ENCODE measurements around the gene AIFM2. TPM values are rescaled to one million over a fixed set of nuclear protein-coding genes. Genes with fewer than 3 reads are reported as not detected.

Gene AIFM2
- total and polyA plus RNA-seq, 9 of the 15 experiments (the other 6 are each of a cell fraction or from before 2014, with no cell fraction given) = 2.7 to 14.1 (median 9.2) TPM

DNA sequence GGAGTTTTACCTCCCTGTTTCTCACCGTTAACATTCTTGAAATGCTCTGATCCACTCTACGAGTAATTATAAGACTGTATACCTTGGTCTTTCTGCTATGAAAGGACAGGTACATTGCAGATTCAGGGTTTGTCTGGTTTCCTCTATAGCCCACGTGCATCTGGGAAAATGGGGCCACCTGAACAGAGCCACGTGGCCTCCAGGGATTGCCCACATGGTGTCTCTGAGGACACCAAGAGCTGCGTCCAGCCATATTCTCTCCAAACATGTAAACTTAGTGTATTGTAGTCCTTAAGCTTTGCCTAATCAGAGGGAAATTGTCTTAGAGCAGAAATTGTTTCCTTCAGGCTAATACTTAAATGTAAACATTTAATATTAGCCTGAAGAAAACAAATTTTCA lies 63.3 kb downstream of the AIFM2 start (continued):
- TF ChIP-seq, protein P1, sequence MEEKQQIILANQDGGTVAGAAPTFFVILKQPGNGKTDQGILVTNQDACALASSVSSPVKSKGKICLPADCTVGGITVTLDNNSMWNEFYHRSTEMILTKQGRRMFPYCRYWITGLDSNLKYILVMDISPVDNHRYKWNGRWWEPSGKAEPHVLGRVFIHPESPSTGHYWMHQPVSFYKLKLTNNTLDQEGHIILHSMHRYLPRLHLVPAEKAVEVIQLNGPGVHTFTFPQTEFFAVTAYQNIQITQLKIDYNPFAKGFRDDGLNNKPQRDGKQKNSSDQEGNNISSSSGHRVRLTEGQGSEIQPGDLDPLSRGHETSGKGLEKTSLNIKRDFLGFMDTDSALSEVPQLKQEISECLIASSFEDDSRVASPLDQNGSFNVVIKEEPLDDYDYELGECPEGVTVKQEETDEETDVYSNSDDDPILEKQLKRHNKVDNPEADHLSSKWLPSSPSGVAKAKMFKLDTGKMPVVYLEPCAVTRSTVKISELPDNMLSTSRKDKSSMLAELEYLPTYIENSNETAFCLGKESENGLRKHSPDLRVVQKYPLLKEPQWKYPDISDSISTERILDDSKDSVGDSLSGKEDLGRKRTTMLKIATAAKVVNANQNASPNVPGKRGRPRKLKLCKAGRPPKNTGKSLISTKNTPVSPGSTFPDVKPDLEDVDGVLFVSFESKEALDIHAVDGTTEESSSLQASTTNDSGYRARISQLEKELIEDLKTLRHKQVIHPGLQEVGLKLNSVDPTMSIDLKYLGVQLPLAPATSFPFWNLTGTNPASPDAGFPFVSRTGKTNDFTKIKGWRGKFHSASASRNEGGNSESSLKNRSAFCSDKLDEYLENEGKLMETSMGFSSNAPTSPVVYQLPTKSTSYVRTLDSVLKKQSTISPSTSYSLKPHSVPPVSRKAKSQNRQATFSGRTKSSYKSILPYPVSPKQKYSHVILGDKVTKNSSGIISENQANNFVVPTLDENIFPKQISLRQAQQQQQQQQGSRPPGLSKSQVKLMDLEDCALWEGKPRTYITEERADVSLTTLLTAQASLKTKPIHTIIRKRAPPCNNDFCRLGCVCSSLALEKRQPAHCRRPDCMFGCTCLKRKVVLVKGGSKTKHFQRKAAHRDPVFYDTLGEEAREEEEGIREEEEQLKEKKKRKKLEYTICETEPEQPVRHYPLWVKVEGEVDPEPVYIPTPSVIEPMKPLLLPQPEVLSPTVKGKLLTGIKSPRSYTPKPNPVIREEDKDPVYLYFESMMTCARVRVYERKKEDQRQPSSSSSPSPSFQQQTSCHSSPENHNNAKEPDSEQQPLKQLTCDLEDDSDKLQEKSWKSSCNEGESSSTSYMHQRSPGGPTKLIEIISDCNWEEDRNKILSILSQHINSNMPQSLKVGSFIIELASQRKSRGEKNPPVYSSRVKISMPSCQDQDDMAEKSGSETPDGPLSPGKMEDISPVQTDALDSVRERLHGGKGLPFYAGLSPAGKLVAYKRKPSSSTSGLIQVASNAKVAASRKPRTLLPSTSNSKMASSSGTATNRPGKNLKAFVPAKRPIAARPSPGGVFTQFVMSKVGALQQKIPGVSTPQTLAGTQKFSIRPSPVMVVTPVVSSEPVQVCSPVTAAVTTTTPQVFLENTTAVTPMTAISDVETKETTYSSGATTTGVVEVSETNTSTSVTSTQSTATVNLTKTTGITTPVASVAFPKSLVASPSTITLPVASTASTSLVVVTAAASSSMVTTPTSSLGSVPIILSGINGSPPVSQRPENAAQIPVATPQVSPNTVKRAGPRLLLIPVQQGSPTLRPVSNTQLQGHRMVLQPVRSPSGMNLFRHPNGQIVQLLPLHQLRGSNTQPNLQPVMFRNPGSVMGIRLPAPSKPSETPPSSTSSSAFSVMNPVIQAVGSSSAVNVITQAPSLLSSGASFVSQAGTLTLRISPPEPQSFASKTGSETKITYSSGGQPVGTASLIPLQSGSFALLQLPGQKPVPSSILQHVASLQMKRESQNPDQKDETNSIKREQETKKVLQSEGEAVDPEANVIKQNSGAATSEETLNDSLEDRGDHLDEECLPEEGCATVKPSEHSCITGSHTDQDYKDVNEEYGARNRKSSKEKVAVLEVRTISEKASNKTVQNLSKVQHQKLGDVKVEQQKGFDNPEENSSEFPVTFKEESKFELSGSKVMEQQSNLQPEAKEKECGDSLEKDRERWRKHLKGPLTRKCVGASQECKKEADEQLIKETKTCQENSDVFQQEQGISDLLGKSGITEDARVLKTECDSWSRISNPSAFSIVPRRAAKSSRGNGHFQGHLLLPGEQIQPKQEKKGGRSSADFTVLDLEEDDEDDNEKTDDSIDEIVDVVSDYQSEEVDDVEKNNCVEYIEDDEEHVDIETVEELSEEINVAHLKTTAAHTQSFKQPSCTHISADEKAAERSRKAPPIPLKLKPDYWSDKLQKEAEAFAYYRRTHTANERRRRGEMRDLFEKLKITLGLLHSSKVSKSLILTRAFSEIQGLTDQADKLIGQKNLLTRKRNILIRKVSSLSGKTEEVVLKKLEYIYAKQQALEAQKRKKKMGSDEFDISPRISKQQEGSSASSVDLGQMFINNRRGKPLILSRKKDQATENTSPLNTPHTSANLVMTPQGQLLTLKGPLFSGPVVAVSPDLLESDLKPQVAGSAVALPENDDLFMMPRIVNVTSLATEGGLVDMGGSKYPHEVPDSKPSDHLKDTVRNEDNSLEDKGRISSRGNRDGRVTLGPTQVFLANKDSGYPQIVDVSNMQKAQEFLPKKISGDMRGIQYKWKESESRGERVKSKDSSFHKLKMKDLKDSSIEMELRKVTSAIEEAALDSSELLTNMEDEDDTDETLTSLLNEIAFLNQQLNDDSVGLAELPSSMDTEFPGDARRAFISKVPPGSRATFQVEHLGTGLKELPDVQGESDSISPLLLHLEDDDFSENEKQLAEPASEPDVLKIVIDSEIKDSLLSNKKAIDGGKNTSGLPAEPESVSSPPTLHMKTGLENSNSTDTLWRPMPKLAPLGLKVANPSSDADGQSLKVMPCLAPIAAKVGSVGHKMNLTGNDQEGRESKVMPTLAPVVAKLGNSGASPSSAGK (IDR thresholded peaks at IDR 0.05) = peak; percentile 71
- peak in 1 of 3 experiments; percentile 21 for TF ChIP-seq YY1 (IDR thresholded peaks at IDR 0.05; ENCODE audit: borderline replicate concordance in 1 of 3, control insufficient read depth in 1 of 3, extremely low read depth in 1 of 3, insufficient read depth in 3 of 3, insufficient read length in 1 of 3, insufficient replicate concordance in 2 of 3, low read depth in 1 of 3, low read length in 2 of 3)
